CD4-positive, alpha-beta T cell (primary cell): ENCODE data around the gene PRKN. TPM values are rescaled to one million over a fixed set of nuclear protein-coding genes. Genes with fewer than 3 reads are reported as not detected.

Experiments used
- ATAC-seq: fragments of 200-7000 bp; cut with Tn5 transposase; one replicate; pipeline ENCODE4 v1.10.0; 2022; ENCODE audit warnings: mild to moderate bottlenecking; ENCODE audit not compliant: poor library complexity
- CTCF ChIA-PET: fragments of 350-600 bp; sonication (Branson Sonifier 250); formaldehyde crosslinking; loops from one replicate; lab custom pipeline; 2021; ENCODE audit warnings: antibody characterized with exemption, inconsistent platforms; lab: Charles Lee
- POLR2A ChIA-PET: fragments of 350-600 bp; sonication (Branson Sonifier 250); formaldehyde crosslinking; loops from one replicate; lab custom pipeline; 2021; ENCODE audit warnings: antibody characterized with exemption, inconsistent platforms; lab: Charles Lee
- DNase-seq, 14 experiments: peaks; one replicate each; pipeline ENCODE4 v3.0.0-alpha.2; 2013 to 2020; ENCODE audit warnings: mixed read lengths in 2 of 14
- H3K27ac ChIP-seq, 2 donors: one replicate each; pipeline versions ENCODE4 v1.5.1 to v1.7.0; 2013; ENCODE audit warnings: low read length in 2 of 2, low read depth in 1 of 2, mild to moderate bottlenecking in 1 of 2
- H3K27me3 ChIP-seq, 2 experiments: 1 replicate in 1 of 2; 2 replicates in 1 of 2; pipeline versions ENCODE4 v1.6.1 to v1.7.0; 2013; ENCODE audit warnings: low read length in 2 of 2, control low read depth in 1 of 2, mild to moderate bottlenecking in 1 of 2, moderate library complexity in 1 of 2; ENCODE audit not compliant: insufficient read depth in 2 of 2, control insufficient read depth in 1 of 2
- H3K36me3 ChIP-seq: one replicate; pipeline ENCODE4 v1.6.1; 2013; ENCODE audit warnings: low read length, control low read depth; ENCODE audit not compliant: insufficient read depth
- H3K4me1 ChIP-seq: one replicate; pipeline ENCODE4 v1.6.1; 2013; ENCODE audit warnings: low read length, control low read depth; ENCODE audit not compliant: insufficient read depth
- H3K4me3 ChIP-seq: one replicate; pipeline ENCODE4 v1.5.1; 2013; ENCODE audit warnings: mild to moderate bottlenecking, low read length, moderate library complexity
- H3K9me3 ChIP-seq, 2 experiments: 1 replicate in 1 of 2; 2 replicates in 1 of 2; pipeline versions ENCODE4 v1.6.1 to v1.7.0; 2013; ENCODE audit warnings: low read length in 2 of 2, mild to moderate bottlenecking in 2 of 2, control low read depth in 1 of 2, moderate library complexity in 1 of 2; ENCODE audit not compliant: control insufficient read depth in 1 of 2, insufficient read depth in 1 of 2
- H3K27ac Mint-ChIP-seq: one replicate; pipeline ENCODE4 v1.8.0; 2020; ENCODE audit warnings: mixed read lengths
- H3K27me3 Mint-ChIP-seq: one replicate; pipeline ENCODE4 v1.8.0; 2021; ENCODE audit warnings: mixed read lengths
- H3K36me3 Mint-ChIP-seq: one replicate; pipeline ENCODE4 v1.8.0; 2021; ENCODE audit warnings: low read depth, mixed read lengths
- H3K4me1 Mint-ChIP-seq: one replicate; pipeline ENCODE4 v1.8.0; 2021; ENCODE audit warnings: low read depth, mixed read lengths
- H3K4me3 Mint-ChIP-seq: one replicate; pipeline ENCODE4 v1.8.0; 2020; ENCODE audit warnings: mild to moderate bottlenecking, mixed read lengths
- H3K9me3 Mint-ChIP-seq: one replicate; pipeline ENCODE4 v1.8.0; 2020; ENCODE audit warnings: mixed read lengths
- CTCF ChIP-seq: fragments of 200-600 bp; IDR thresholded peaks from one replicate; pipeline ENCODE4 v1.8.0; 2022; ENCODE audit warnings: antibody characterized with exemption, mild to moderate bottlenecking
- intact Hi-C, 2 experiments: fragments of 100-400 bp; cut with DNase I in 1 of 2; cut with micrococcal nuclease in 1 of 2; formaldehyde crosslinking; loops; one replicate each; pipeline versions ENCODE4 v1.15.1 to v1.9.0; 2023 to 2025; cut with DNase I, micrococcal nuclease
- total RNA-seq, 174 experiments: library from RNA in 2 of 174; stranded (reverse) in 2 of 174; gene quantifications; one replicate each; pipeline ENCODE4 v1.2.3 and lab custom pipeline; 2021 to 2026

Gene PRKN
- total RNA-seq, 2 experiments from 2014 or later = 5.2 to 5.4 TPM

- ChIA-PET CTCF (interaction anchor here (1.6 kb wide), 1 partner anchor 8 kb away, joined by 4 read pairs; no protein-coding TSS in a partner anchor), POLR2A (interaction anchor here (1.1 kb wide), 1 partner anchor 26 kb away, joined by 3 read pairs; no protein-coding TSS in a partner anchor)
- Histone ChIP-seq H3K27ac (peak overlapping the region in 1 of 2 donors; percentile 82), H3K9me3 (no peaks in the 10 kb centered on the region), H3K27me3 (no peaks in the 10 kb centered on the region), H3K4me1 (peaks cover 18% of the 10 kb centered on the region), H3K36me3 (no peaks in the 10 kb centered on the region), H3K4me3 (no peak overlapping the region)
- H3K4me3 Mint-ChIP-seq = peak overlapping the region; percentile 94
- peaks cover 2% of the 10 kb centered on the region for H3K9me3 Mint-ChIP-seq
- peak overlapping the region; percentile 86 for H3K27ac Mint-ChIP-seq
- intact Hi-C loops = loop anchor here (5.0 to 10.0 kb wide), 3 partner anchors 684 to 1451 kb away; partner anchors contain the start of gene QKI (in 2 of the 2)
- H3K36me3 Mint-ChIP-seq = no peaks in the 10 kb centered on the region
- DNase-seq = no peak
- ATAC-seq = no peak
- peaks cover 27% of the 10 kb centered on the region for H3K4me1 Mint-ChIP-seq
- no peaks in the 10 kb centered on the region for H3K27me3 Mint-ChIP-seq
- no peak for TF ChIP-seq CTCF
These were observed 1.1 kb upstream of the PRKN start for GRCh38 chr6:162728706-162729105.

- H3K36me3 ChIP-seq = no peaks in the 10 kb centered on the region
- Mint-ChIP-seq H3K4me1 (peaks cover 22% of the 10 kb centered on the region), H3K27ac (peak overlapping the region; percentile 86), H3K9me3 (peaks cover 2% of the 10 kb centered on the region), H3K27me3 (no peaks in the 10 kb centered on the region), H3K4me3 (peak overlapping the region; percentile 94), H3K36me3 (no peaks in the 10 kb centered on the region)
- POLR2A ChIA-PET = interaction anchor here (0.7 to 1.1 kb wide), 2 partner anchors 25 to 688 kb away, joined by 3 to 4 read pairs; no protein-coding TSS in a partner anchor
- H3K9me3 ChIP-seq = no peaks in the 10 kb centered on the region
- intact Hi-C loops = loop anchor here (5.0 to 10.0 kb wide), 3 partner anchors 684 to 1451 kb away; partner anchors contain the start of gene QKI (in 2 of the 2)
- TF ChIP-seq CTCF = no peak
- peak overlapping the region; percentile 60 for H3K4me3 ChIP-seq
- peaks cover 14% of the 10 kb centered on the region for H3K4me1 ChIP-seq
- DNase-seq = peak in 2 of 14 experiments; percentile 0 to 5
- CTCF ChIA-PET = interaction anchor here (1.6 kb wide), 1 partner anchor 8 kb away, joined by 4 read pairs; no protein-coding TSS in a partner anchor
- peak overlapping the region; percentile 33 to 82 for H3K27ac ChIP-seq
- no peaks in the 10 kb centered on the region for H3K27me3 ChIP-seq
- ATAC-seq = no peak
These were observed 631 bp upstream of the PRKN start for GRCh38 chr6:162728197-162728596.

GRCh38 chr6:162726947-162727321 is 632 bp downstream of the PRKN start:
- POLR2A ChIA-PET = interaction anchor here (0.9 to 1.2 kb wide), 2 partner anchors 10 to 689 kb away, joined by 3 to 5 read pairs; no protein-coding TSS in a partner anchor
- peak in 3 of 14 experiments; percentile 31 to 45 (median 32) for DNase-seq

More at GRCh38 chr6:162726947-162727321, 632 bp downstream of the PRKN start:
- CTCF ChIA-PET = no interaction called here
- Mint-ChIP-seq H3K27ac (peak overlapping the region; percentile 86), H3K36me3 (no peaks in the 10 kb centered on the region), H3K9me3 (peaks cover 2% of the 10 kb centered on the region), H3K4me1 (peaks cover 18% of the 10 kb centered on the region), H3K4me3 (peak overlapping the region; percentile 94), H3K27me3 (no peaks in the 10 kb centered on the region)
- intact Hi-C loops = loop anchor here (5.0 to 10.0 kb wide), 3 partner anchors 685 to 1450 kb away; partner anchors contain the start of gene QKI (in 2 of the 2)
- TF ChIP-seq CTCF = no peak
- H3K4me1 ChIP-seq = peaks cover 14% of the 10 kb centered on the region
- peak; percentile 2 for ATAC-seq
- peak overlapping the region; percentile 60 for H3K4me3 ChIP-seq
- no peaks in the 10 kb centered on the region for H3K27me3 ChIP-seq
- H3K27ac ChIP-seq = peak overlapping the region in 1 of 2 donors; percentile 61
- no peaks in the 10 kb centered on the region for H3K36me3 ChIP-seq
- H3K9me3 ChIP-seq = no peaks in the 10 kb centered on the region
